ENCODE results near the gene ARHGEF10L. TPM values are rescaled to one million over a fixed set of nuclear protein-coding genes. Genes with fewer than 3 reads are reported as not detected.
A peak's percentile ranks its signal among the peaks of the same experiment; 100 is the strongest.

The ARHGEF10L gene
- total RNA-seq, 2 donors from 2014 or later, result 226 to 301 TPM

DNA sequence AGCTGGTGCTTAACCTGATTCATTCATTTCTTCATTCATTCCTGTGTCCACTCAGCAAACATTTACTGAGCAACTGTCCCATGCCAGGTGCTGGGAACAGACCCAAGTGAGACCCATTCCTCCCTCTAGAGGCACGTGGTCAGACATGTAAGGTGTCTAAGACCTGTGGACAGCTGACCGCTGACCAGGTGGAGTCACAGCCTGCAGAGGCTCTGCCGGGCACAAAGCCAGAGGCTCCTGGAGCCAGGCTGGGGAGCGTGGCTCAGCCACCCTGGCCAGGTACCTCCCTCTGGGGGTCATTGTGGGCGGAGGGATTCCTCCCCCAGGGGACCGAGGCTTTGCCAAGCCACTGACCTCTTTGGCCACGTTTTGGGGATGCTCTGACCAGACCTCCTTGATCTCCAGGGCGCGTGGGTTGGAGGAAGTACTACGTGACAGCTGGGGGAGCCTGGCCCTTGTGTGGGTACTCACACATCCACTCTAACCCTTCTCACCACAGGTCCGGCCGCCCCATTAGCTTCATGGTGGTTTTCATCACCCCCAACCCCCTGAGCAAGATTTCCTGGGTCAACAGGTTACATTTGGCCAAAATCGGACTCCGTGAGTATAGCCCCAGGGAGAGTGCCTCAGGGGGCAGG is 100.3 kb downstream of the ARHGEF10L start:
- Histone ChIP-seq H3K27ac (peak overlapping the region; percentile 78), H3K36me3 (peaks cover 91% of the 10 kb centered on the region), H3K9me3 (no peaks in the 10 kb centered on the region), H3K4me1 (ENCODE audit: control insufficient read depth in 1 of 2, low read depth in 2 of 2) (peaks cover 16 to 53% of the 10 kb centered on the region in 2 donors), H3K27me3 (replicated peaks; ENCODE audit: insufficient read depth) (no peaks in the 10 kb centered on the region), H3K4me3 (no peak overlapping the region)
- TF ChIP-seq, protein P1, sequence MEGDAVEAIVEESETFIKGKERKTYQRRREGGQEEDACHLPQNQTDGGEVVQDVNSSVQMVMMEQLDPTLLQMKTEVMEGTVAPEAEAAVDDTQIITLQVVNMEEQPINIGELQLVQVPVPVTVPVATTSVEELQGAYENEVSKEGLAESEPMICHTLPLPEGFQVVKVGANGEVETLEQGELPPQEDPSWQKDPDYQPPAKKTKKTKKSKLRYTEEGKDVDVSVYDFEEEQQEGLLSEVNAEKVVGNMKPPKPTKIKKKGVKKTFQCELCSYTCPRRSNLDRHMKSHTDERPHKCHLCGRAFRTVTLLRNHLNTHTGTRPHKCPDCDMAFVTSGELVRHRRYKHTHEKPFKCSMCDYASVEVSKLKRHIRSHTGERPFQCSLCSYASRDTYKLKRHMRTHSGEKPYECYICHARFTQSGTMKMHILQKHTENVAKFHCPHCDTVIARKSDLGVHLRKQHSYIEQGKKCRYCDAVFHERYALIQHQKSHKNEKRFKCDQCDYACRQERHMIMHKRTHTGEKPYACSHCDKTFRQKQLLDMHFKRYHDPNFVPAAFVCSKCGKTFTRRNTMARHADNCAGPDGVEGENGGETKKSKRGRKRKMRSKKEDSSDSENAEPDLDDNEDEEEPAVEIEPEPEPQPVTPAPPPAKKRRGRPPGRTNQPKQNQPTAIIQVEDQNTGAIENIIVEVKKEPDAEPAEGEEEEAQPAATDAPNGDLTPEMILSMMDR (IDR thresholded peaks at IDR 0.05), result no peak
- no peak for DNase-seq (ENCODE audit: low spot score)
- no peak for ATAC-seq (ENCODE audit: insufficient number of reproducible peaks, low FRiP score, low read depth)

- Histone ChIP-seq H3K4me1 (ENCODE audit: control insufficient read depth in 1 of 2, low read depth in 2 of 2) (peaks cover 16 to 47% of the 10 kb centered on the region in 2 donors), H3K9me3 (no peaks in the 10 kb centered on the region), H3K36me3 (peaks cover 89% of the 10 kb centered on the region), H3K27ac (peak overlapping the region; percentile 78), H3K4me3 (no peak overlapping the region), H3K27me3 (replicated peaks; ENCODE audit: insufficient read depth) (no peaks in the 10 kb centered on the region)
- ATAC-seq (ENCODE audit: insufficient number of reproducible peaks, low FRiP score, low read depth), result no peak
- TF ChIP-seq, protein P1 (IDR thresholded peaks at IDR 0.05), result no peak
- DNase-seq (ENCODE audit: low spot score), result no peak
These were observed 100.9 kb downstream of the ARHGEF10L start for GRCh38 chr1:17640393-17640792.

- H3K4me1 ChIP-seq (ENCODE audit: control insufficient read depth in 1 of 2, low read depth in 2 of 2), result peaks cover 16 to 43% of the 10 kb centered on the region in 2 donors
- H3K36me3 ChIP-seq, result peaks cover 89% of the 10 kb centered on the region
These were observed 101.5 kb downstream of the ARHGEF10L start for GRCh38 chr1:17640975-17641374.

DNA sequence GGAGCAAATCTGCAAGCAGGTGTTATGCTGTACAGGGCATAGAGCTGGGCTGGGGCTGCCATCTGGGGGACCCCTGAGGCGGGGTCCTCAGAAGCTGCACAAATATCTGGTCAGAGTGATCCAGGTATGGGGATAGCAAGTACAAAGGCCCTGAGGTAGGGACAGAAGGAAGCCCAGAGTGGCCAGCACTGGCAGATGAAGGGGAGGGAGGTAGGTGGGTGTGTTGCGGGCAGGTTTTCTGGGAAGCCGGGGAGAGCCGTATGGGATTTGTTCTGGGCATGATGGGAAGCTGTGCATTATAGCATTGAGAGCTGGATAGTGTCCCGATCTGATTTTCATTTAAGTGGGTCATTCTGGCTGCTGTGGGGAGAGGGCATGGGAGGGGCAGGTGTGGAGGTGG is 102.7 kb downstream of the ARHGEF10L start:
- DNase-seq (ENCODE audit: low spot score) (no peak), ATAC-seq (ENCODE audit: insufficient number of reproducible peaks, low FRiP score, low read depth) (no peak)
- peak overlapping the region; percentile 65 to 78 for H3K27ac ChIP-seq
- peaks cover 14 to 44% of the 10 kb centered on the region in 2 donors for H3K4me1 ChIP-seq (ENCODE audit: control insufficient read depth in 1 of 2, low read depth in 2 of 2)
- H3K4me3 ChIP-seq, result no peak overlapping the region
- no peaks in the 10 kb centered on the region for H3K27me3 ChIP-seq (replicated peaks; ENCODE audit: insufficient read depth)
- TF ChIP-seq, protein P1 (IDR thresholded peaks at IDR 0.05), result no peak
- H3K36me3 ChIP-seq, result peaks cover 80% of the 10 kb centered on the region
- H3K9me3 ChIP-seq, result no peaks in the 10 kb centered on the region

More at GRCh38 chr1:17640975-17641374, 101.5 kb downstream of the ARHGEF10L start:
- Histone ChIP-seq H3K27me3 (replicated peaks; ENCODE audit: insufficient read depth) (no peaks in the 10 kb centered on the region), H3K4me3 (no peak overlapping the region), H3K27ac (peak overlapping the region; percentile 65 to 78), H3K9me3 (no peaks in the 10 kb centered on the region)
- DNase-seq (ENCODE audit: low spot score), result no peak
- ATAC-seq (ENCODE audit: insufficient number of reproducible peaks, low FRiP score, low read depth), result no peak
- TF ChIP-seq, protein P1 (IDR thresholded peaks at IDR 0.05), result no peak

DNA sequence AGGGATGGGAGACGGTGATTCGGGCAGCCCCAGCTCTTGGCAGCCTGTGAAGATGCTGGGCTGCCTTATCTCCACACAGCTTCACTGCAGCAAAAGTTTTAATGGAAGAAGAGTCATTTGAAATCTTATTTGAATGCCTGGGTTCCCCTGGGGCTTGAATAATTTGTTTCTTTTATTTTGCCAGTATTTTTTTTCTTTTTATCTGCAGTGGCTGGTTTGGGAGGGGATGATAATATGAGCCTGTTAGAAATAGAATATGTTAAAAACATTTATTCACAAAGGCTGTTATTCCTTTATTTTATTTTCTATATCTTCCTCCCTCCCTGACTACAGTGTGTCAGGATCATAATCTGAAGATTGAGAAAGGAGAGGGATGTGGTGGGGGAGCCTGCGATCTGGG is 103.4 kb downstream of the ARHGEF10L start:
- no peak for ATAC-seq (ENCODE audit: insufficient number of reproducible peaks, low FRiP score, low read depth)
- H3K27ac ChIP-seq, result peak overlapping the region; percentile 65 to 78

More for the DNA sequence above, 103.4 kb downstream of the ARHGEF10L start:
- Histone ChIP-seq H3K27me3 (replicated peaks; ENCODE audit: insufficient read depth) (no peaks in the 10 kb centered on the region), H3K36me3 (peaks cover 72% of the 10 kb centered on the region), H3K4me1 (ENCODE audit: control insufficient read depth in 1 of 2, low read depth in 2 of 2) (peaks cover 18 to 47% of the 10 kb centered on the region in 2 donors), H3K9me3 (no peaks in the 10 kb centered on the region), H3K4me3 (no peak overlapping the region)
- TF ChIP-seq, protein P1 (IDR thresholded peaks at IDR 0.05), result no peak
- DNase-seq (ENCODE audit: low spot score), result no peak

Measured in thoracic aorta (tissue), 2 donors.